IMR-90 (cell line): ENCODE data around the gene SPSB4. TPM values are rescaled to one million over a fixed set of nuclear protein-coding genes. Genes with fewer than 3 reads are reported as not detected.

ENCODE experiments used
- ATAC-seq: fragments of 200-7000 bp; cut with Tn5 transposase; 2 replicates; pipeline ENCODE4 v1.9.1; 2020; ENCODE audit warnings: low read depth, mild to moderate bottlenecking, moderate library complexity
- BruUV-seq: library from RNA; stranded (reverse); fragments of 400-500 nt; replicated peaks from 2 replicates; lab custom pipeline; 2021; lab: Mats Ljungman, UMichigan
- CTCF ChIA-PET: fragments of 300-600 bp; formaldehyde crosslinking; extraction: SDS; loops from one replicate; lab custom pipeline; 2021; ENCODE audit warnings: antibody characterized with exemption; lab: Yijun Ruan, JAX
- POLR2A ChIA-PET: fragments of 300-600 bp; sonication (Branson Sonifier 250); formaldehyde crosslinking; loops from one replicate; lab custom pipeline; 2022; ENCODE audit warnings: antibody characterized with exemption; ENCODE audit not compliant: unreplicated experiment; lab: Charles Lee
- DNase-seq: peaks from one replicate; pipeline ENCODE4 v3.0.0; 2013
- H2AFZ ChIP-seq: replicated peaks from 2 replicates; pipeline ENCODE3; 2013; ENCODE audit warnings: low read length, mild to moderate bottlenecking; ENCODE audit not compliant: poor library complexity
- H2AK5ac ChIP-seq: 2 replicates; pipeline ENCODE4 v1.6.1; 2013; ENCODE audit warnings: low read depth, low read length, inconsistent platforms
- H2AK9ac ChIP-seq: replicated peaks from 2 replicates; pipeline ENCODE3; 2013; ENCODE audit warnings: mild to moderate bottlenecking, low read depth, low read length, moderate library complexity; ENCODE audit not compliant: poor library complexity
- H2BK120ac ChIP-seq: 2 replicates; pipeline ENCODE4 v1.6.1; 2013; ENCODE audit warnings: low read depth, low read length, inconsistent platforms
- H2BK15ac ChIP-seq: 3 replicates; pipeline ENCODE4 v1.6.1; 2013; ENCODE audit warnings: low read depth, low read length, inconsistent platforms
- H2BK20ac ChIP-seq: 2 replicates; pipeline ENCODE4 v1.6.1; 2013; ENCODE audit warnings: low read depth, mild to moderate bottlenecking, inconsistent platforms, low read length, moderate library complexity
- H2BK5ac ChIP-seq: 2 replicates; pipeline ENCODE4 v1.6.1; 2013; ENCODE audit warnings: mild to moderate bottlenecking, low read depth, low read length, inconsistent platforms; ENCODE audit not compliant: poor library complexity, severe bottlenecking
- H3K14ac ChIP-seq: replicated peaks from 2 replicates; pipeline ENCODE4 v1.6.1; 2013; ENCODE audit warnings: low read depth, low read length, inconsistent platforms
- H3K18ac ChIP-seq: 2 replicates; pipeline ENCODE4 v1.6.1; 2013; ENCODE audit warnings: low read depth, low read length, control low read depth
- H3K23ac ChIP-seq: 2 replicates; pipeline ENCODE4 v1.6.1; 2013; ENCODE audit warnings: low read depth, low read length, inconsistent platforms
- H3K27ac ChIP-seq: 2 replicates; pipeline ENCODE4 v1.5.1; 2013; ENCODE audit warnings: mild to moderate bottlenecking, control low read depth, low read length; ENCODE audit not compliant: insufficient read depth
- H3K27me3 ChIP-seq: 2 replicates; pipeline ENCODE4 v1.6.1; 2013; ENCODE audit warnings: low read length; ENCODE audit not compliant: control insufficient read depth, insufficient read depth
- H3K36me3 ChIP-seq: 2 replicates; pipeline ENCODE4 v1.6.1; 2013; ENCODE audit warnings: low read length, mixed read lengths; ENCODE audit not compliant: control insufficient read depth, insufficient read depth
- H3K4ac ChIP-seq: 2 replicates; pipeline ENCODE4 v1.6.1; 2013; ENCODE audit warnings: low read depth, low read length, inconsistent platforms
- H3K4me1 ChIP-seq: 2 replicates; pipeline ENCODE4 v1.6.1; 2013; ENCODE audit warnings: low read length, mixed read lengths; ENCODE audit not compliant: control insufficient read depth, insufficient read depth
- H3K4me2 ChIP-seq: 2 replicates; pipeline ENCODE4 v1.6.1; 2013; ENCODE audit warnings: low read depth, mild to moderate bottlenecking, control low read depth, low read length, moderate library complexity
- H3K4me3 ChIP-seq: 2 replicates; pipeline ENCODE4 v1.5.1; 2013; ENCODE audit warnings: low read depth, mild to moderate bottlenecking, control low read depth, low read length, moderate library complexity; ENCODE audit not compliant: insufficient read depth
- H3K56ac ChIP-seq: 2 replicates; pipeline ENCODE4 v1.6.1; 2013; ENCODE audit warnings: low read length, inconsistent platforms; ENCODE audit not compliant: insufficient read depth; ENCODE audit errors: extremely low read depth
- H3K79me1 ChIP-seq, 2 experiments: 2 replicates each; pipeline ENCODE4 v1.6.1; 2013; ENCODE audit warnings: low read length in 2 of 2, inconsistent platforms in 1 of 2, low read depth in 1 of 2
- H3K9ac ChIP-seq: 2 replicates; pipeline ENCODE4 v1.6.1; 2013; ENCODE audit warnings: low read depth, low read length, control low read depth
- H3K9me1 ChIP-seq: 2 replicates; pipeline ENCODE4 v1.6.1; 2013; ENCODE audit warnings: low read length, inconsistent platforms; ENCODE audit not compliant: insufficient read depth
- H3K9me3 ChIP-seq: 2 replicates; pipeline ENCODE4 v1.6.1; 2013; ENCODE audit warnings: low read length; ENCODE audit not compliant: control insufficient read depth, insufficient read depth
- H4K20me1 ChIP-seq: 2 replicates; pipeline ENCODE4 v1.6.1; 2013; ENCODE audit warnings: low read length, inconsistent platforms; ENCODE audit not compliant: insufficient read depth
- H4K5ac ChIP-seq: 2 replicates; pipeline ENCODE4 v1.6.1; 2013; ENCODE audit warnings: mild to moderate bottlenecking, low read depth, low read length, control low read depth
- H4K8ac ChIP-seq, 2 experiments: 2 replicates each; pipeline ENCODE4 v1.6.1; 2013; ENCODE audit warnings: low read depth in 2 of 2, low read length in 2 of 2, control low read depth in 1 of 2, inconsistent platforms in 1 of 2
- H4K91ac ChIP-seq: 2 replicates; pipeline ENCODE4 v1.6.1; 2013; ENCODE audit warnings: low read depth, low read length, inconsistent platforms; ENCODE audit not compliant: insufficient read depth
- CHD1 ChIP-seq: IDR thresholded peaks from 2 replicates; pipeline ENCODE4 v1.6.1; 2012; ENCODE audit warnings: low read depth, low read length, improper control_type of control experiment
- MAZ ChIP-seq: IDR thresholded peaks from 2 replicates; pipeline ENCODE4 v1.6.1; 2012; ENCODE audit warnings: low read depth, mild to moderate bottlenecking, low read length, improper control_type of control experiment, moderate library complexity, borderline replicate concordance
- MXI1 ChIP-seq: IDR thresholded peaks from 2 replicates; pipeline ENCODE4 v1.6.1; 2012; ENCODE audit warnings: low read depth, mild to moderate bottlenecking, low read length, moderate library complexity, borderline replicate concordance
- RCOR1 ChIP-seq: IDR thresholded peaks from 2 replicates; pipeline ENCODE4 v1.6.1; 2012; ENCODE audit warnings: mild to moderate bottlenecking, low read length, improper control_type of control experiment; ENCODE audit not compliant: insufficient replicate concordance
- RFX5 ChIP-seq: IDR thresholded peaks from 2 replicates; pipeline ENCODE4 v1.8.0; 2012; ENCODE audit warnings: low read depth, mild to moderate bottlenecking, low read length, moderate library complexity
- SMC3 ChIP-seq: fragments of 150-350 bp; IDR thresholded peaks from 2 replicates; pipeline ENCODE4 v1.6.1; 2016; ENCODE audit warnings: low read depth, mild to moderate bottlenecking, antibody characterized with exemption, low read length, moderate library complexity
- WGBS, 2 experiments: methylation state at CpG; one replicate each; pipeline versions ENCODE4 v1.1.5 to v1.1.7; 2013; ENCODE audit warnings: missing lambda C conversion rate in 2 of 2; ENCODE audit not compliant: insufficient read length in 1 of 2; ENCODE audit errors: extremely low coverage in 2 of 2; 5-methylcytosine and 5-hydroxymethylcytosine counted together
- dilution Hi-C: fragments of 300-500 bp; cut with HindIII; formaldehyde crosslinking; loops from one replicate; pipeline ENCODE4 v1.14.3; 2018; ENCODE audit warnings: low sequenced_read_pairs; ENCODE audit not compliant: unreplicated experiment
- in situ Hi-C: fragments of 300-500 bp; cut with MboI; formaldehyde crosslinking; loops from 3 replicates; pipeline ENCODE4 v1.14.3; 2019; ENCODE audit warnings: low sequenced_read_pairs, inconsistent platforms, mixed read lengths
- intact Hi-C: fragments of 100-400 bp; cut with micrococcal nuclease; formaldehyde crosslinking; loops from 2 replicates; pipeline ENCODE4 v1.10.0; 2022
- polyA plus RNA-seq, 3 experiments: library from polyadenylated mRNA; depleted of rRNA; stranded (reverse); fragments of >200 nt; gene quantifications; 2 replicates each; pipeline ENCODE4 v1.2.3, GENCODE V29; 2012; ENCODE audit warnings: low replicate concordance in 1 of 3
- total RNA-seq: library from RNA; depleted of rRNA; stranded (reverse); fragments of >200 nt; gene quantifications from 2 replicates; pipeline ENCODE4 v1.2.3, GENCODE V29; 2012

The SPSB4 gene
- total and polyA plus RNA-seq, 2 of the 4 experiments (the other 2 are of a cell fraction), result not detected

GRCh38 chr3:141077631-141078030, 26.5 kb downstream of the SPSB4 start:
- no peak overlapping the region for H4K91ac ChIP-seq
- peak overlapping the region; percentile 70 for H2AFZ ChIP-seq
- no peak overlapping the region for H3K4ac ChIP-seq
- H4K8ac ChIP-seq, result no peak overlapping the region
- H2BK120ac ChIP-seq, result no peak overlapping the region
- no peak for ATAC-seq
- no peak overlapping the region for H3K56ac ChIP-seq
- no peak overlapping the region for H3K23ac ChIP-seq
- dilution Hi-C loops (no loop called here), intact Hi-C loops (no loop called here), in situ Hi-C loops (no loop called here)
- no peak overlapping the region for H3K18ac ChIP-seq
- H2AK9ac ChIP-seq, result no peak overlapping the region
- 0 out of 2 replicates have a peak, but pooled peaks cover 2% of the 10 kb centered on the region for H3K9me1 ChIP-seq
- no peaks in the 10 kb centered on the region for H3K79me1 ChIP-seq
- H3K27ac ChIP-seq, result no peak overlapping the region
- no TSS peak for BruUV-seq
- no peaks in the 10 kb centered on the region for H3K36me3 ChIP-seq
- H4K5ac ChIP-seq, result no peak overlapping the region
- H3K9ac ChIP-seq, result no peak overlapping the region
- TF ChIP-seq RCOR1, result no peak
- TF ChIP-seq RFX5, result no peak
- no peak for TF ChIP-seq CHD1
- TF ChIP-seq MXI1, result no peak
- TF ChIP-seq SMC3, result no peak
- TF ChIP-seq MAZ, result no peak
- H3K9me3 ChIP-seq, result no peaks in the 10 kb centered on the region
- H3K14ac ChIP-seq, result no peak overlapping the region
- no CpG with 5 or more reads among the region's 6 CpGs for WGBS, 2 experiments
- H2BK15ac ChIP-seq, result no peak overlapping the region
- no peak overlapping the region for H2BK20ac ChIP-seq
- CTCF ChIA-PET, result no interaction called here
- H4K20me1 ChIP-seq, result no peaks in the 10 kb centered on the region
- H2BK5ac ChIP-seq, result no peak overlapping the region
- H3K4me1 ChIP-seq, result peaks cover 5% of the 10 kb centered on the region; the same call in 1 of the 2 replicates
- H3K4me3 ChIP-seq, result no peak overlapping the region
- DNase-seq, result no peak
- POLR2A ChIA-PET, result no interaction called here
- peak overlapping the region; percentile 45 for H3K4me2 ChIP-seq
- no peak overlapping the region for H2AK5ac ChIP-seq
- peaks cover 2% of the 10 kb centered on the region; the same call in 1 of the 2 replicates for H3K27me3 ChIP-seq
